DMS79 treated with DMSO at 0.1 percent for 48 hours (cell line): Measurements from ENCODE around the gene TOR4A.

Experiments used
- DNase-seq: peaks from one replicate; lab custom pipeline; 2025; lab: John Stamatoyannopoulos, UW

Gene TOR4A

GRCh38 chr9:137306066-137306849 is 28.7 kb downstream of the TOR4A start:
- DNase-seq = no peak

GRCh38 chr9:137306850-137307254 is 29.3 kb downstream of the TOR4A start:
- DNase-seq = no peak

GRCh38 chr9:137307255-137308056 is 29.9 kb downstream of the TOR4A start:
- DNase-seq = no peak

- DNase-seq = no peak
Measured at GRCh38 chr9:137308057-137308619, 30.6 kb downstream of the TOR4A start.

- DNase-seq = no peak
Measured at GRCh38 chr9:137309368-137310188, 32.1 kb downstream of the TOR4A start.

- no peak for DNase-seq
Measured at GRCh38 chr9:137310189-137311052, 32.9 kb downstream of the TOR4A start.

GRCh38 chr9:137311171-137311985 is 33.9 kb downstream of the TOR4A start:
- no peak for DNase-seq

GRCh38 chr9:137311986-137312851 is 34.7 kb downstream of the TOR4A start:
- DNase-seq = no peak

- DNase-seq = no peak
Measured at GRCh38 chr9:137312852-137313325, 35.4 kb downstream of the TOR4A start.

- DNase-seq = no peak
Measured at GRCh38 chr9:137313326-137313936, 35.9 kb downstream of the TOR4A start.

GRCh38 chr9:137313956-137314560 is 36.5 kb downstream of the TOR4A start:
- DNase-seq = no peak

GRCh38 chr9:137314561-137315560 is 37.3 kb downstream of the TOR4A start:
- no peak for DNase-seq

- DNase-seq = no peak
Measured at GRCh38 chr9:137315581-137316011, 38.1 kb downstream of the TOR4A start.

GRCh38 chr9:137316012-137316981 is 38.8 kb downstream of the TOR4A start:
- DNase-seq = no peak

GRCh38 chr9:137317021-137317717 is 39.6 kb downstream of the TOR4A start:
- DNase-seq = no peak
